ENCODE data around the gene RLN3.
A peak's percentile ranks its signal among the peaks of the same experiment; 100 is the strongest.
"Not testable (repeated sequence)": the region's sequence is repeated elsewhere in the genome, so short reads cannot be mapped to it uniquely, and the experiment has no call there.

Gene RLN3

GRCh38 chr19:14006085-14006765 is 21.7 kb upstream of the RLN3 start, which contains the start of gene RFX1:
RFX1 (minus strand) TSS chr19:14006320; CDS start chr19:13993843, 12,477 bp downstream.
- peak; percentile 100 for DNase-seq (ENCODE audit: low read depth)
- no peak for TF ChIP-seq CTCF (conservative IDR thresholded peaks at IDR 0.05; ENCODE audit: low read depth, low read length)
- peak within 1 kb of the TSS; percentile 82 for H3K4me3 ChIP-seq (ENCODE audit: low read depth, low read length)

GRCh38 chr19:14006766-14007562 is 21.0 kb upstream of the RLN3 start:
- peak overlapping the region; percentile 79 for H3K4me3 ChIP-seq (ENCODE audit: low read depth, low read length)
- DNase-seq (ENCODE audit: low read depth), result no peak
- no peak for TF ChIP-seq CTCF (conservative IDR thresholded peaks at IDR 0.05; ENCODE audit: low read depth, low read length)

GRCh38 chr19:14012378-14012915 is 15.5 kb upstream of the RLN3 start:
- TF ChIP-seq CTCF (conservative IDR thresholded peaks at IDR 0.05; ENCODE audit: low read depth, low read length), result no peak
- DNase-seq (ENCODE audit: low read depth), result no peak
- no peak overlapping the region for H3K4me3 ChIP-seq (ENCODE audit: low read depth, low read length)

GRCh38 chr19:14015524-14016035 is 12.4 kb upstream of the RLN3 start:
- TF ChIP-seq CTCF (conservative IDR thresholded peaks at IDR 0.05; ENCODE audit: low read depth, low read length), result no peak

GRCh38 chr19:14019100-14019499 is 8.8 kb upstream of the RLN3 start:
- DNase-seq (ENCODE audit: low read depth), result no peak
- no peak overlapping the region for H3K4me3 ChIP-seq (ENCODE audit: low read depth, low read length)
- no peak for TF ChIP-seq CTCF (conservative IDR thresholded peaks at IDR 0.05; ENCODE audit: low read depth, low read length)

More at GRCh38 chr19:14015524-14016035, 12.4 kb upstream of the RLN3 start:
- no peak overlapping the region for H3K4me3 ChIP-seq (ENCODE audit: low read depth, low read length)
- DNase-seq (ENCODE audit: low read depth), result no peak

GRCh38 chr19:14019739-14020138 is 8.2 kb upstream of the RLN3 start:
- not testable (repeated sequence) for DNase-seq (ENCODE audit: low read depth); H3K4me3 ChIP-seq (ENCODE audit: low read depth, low read length)

GRCh38 chr19:14021474-14021873 is 6.5 kb upstream of the RLN3 start:
- TF ChIP-seq CTCF (conservative IDR thresholded peaks at IDR 0.05; ENCODE audit: low read depth, low read length), result no peak
- H3K4me3 ChIP-seq (ENCODE audit: low read depth, low read length), result no peak overlapping the region
- DNase-seq (ENCODE audit: low read depth), result no peak
